ENCODE data around the gene PDE4D.
"Not testable (repeated sequence)": the region's sequence is repeated elsewhere in the genome, so short reads cannot be mapped to it uniquely, and the experiment has no call there.

Gene PDE4D

DNA sequence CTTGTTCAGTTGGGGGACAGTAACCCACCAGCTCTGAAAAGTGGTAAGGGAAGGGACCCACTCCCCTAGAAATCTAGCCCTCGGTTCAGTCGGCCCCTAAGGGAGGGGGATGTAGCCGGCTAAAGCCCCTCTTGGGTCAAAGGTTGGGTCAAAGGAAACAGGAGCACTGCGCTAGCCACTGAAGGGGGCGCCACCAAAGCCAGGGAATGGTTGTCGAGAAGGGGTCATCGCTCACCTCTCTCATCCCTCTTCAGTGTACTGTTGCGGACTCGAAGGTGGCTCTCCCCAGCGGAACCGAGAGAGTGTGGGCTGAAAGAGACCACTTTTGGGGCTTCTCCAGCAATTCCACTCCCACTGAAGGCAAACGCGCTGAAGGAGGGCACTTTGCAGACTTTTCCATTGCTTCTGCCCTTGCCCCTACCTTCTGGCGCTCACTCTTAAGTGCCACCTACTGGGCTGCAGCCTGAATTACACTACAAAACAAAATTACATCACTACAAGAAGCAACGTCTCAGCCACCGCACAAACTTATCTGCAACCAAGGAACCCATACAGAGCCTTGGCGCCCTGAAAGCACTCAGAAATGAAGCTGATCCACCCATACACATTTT is 396.9 kb downstream of the PDE4D start:
- DNase-seq: no peak

DNA sequence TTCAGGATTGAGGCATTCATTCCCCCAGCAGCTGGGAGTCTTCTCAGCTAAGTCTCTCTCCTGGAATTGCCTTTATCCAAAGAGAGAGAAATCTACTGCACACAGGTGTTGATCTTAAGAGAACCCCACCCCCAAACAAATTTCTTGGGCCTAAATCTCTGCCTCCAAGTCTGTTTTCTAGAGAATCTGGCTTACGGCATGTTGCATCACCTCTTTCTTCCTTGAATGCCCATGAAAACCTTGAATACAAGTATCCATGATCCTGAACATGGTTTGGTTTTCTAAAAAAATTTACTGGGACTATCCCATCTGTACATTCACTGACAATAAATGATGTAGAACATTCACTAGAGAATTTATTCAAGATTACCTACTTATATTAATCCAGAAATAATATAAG is 401.6 kb downstream of the PDE4D start:
- no peak for DNase-seq

- DNase-seq: no peak
Measured at GRCh38 chr5:59489551-59489950, 404.0 kb downstream of the PDE4D start.

GRCh38 chr5:59487772-59488729 is 405.5 kb downstream of the PDE4D start:
- DNase-seq: no peak

DNA sequence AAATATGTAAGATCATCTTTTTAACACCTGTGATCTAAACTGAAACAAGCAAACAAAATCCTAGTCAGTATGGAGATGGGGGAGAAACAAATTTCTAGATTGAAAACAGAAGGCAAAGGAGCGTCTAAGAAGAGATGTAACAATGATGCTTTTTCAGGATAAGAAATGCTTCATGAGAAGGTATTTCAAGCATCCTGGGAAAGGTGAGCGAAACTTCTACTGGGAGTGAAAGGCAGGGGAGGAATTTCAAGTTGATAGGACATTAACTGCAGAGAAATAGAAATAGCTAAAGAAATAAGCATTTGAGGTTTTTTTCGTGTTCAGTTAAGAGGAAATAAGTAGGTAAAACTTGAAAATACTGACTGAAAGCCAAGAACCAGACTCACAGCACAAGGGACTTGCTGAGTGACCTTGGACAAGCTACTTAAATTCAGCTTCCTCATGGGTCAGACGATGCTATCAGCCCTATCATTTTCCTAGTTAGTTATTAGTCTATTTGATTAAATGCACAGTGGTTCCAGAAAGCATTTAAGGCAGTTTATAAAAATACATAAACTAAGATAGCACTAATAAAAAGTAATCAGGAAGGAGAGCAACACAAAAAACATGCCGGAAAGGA is 406.3 kb downstream of the PDE4D start:
- no peak for DNase-seq

GRCh38 chr5:59486508-59486907 is 407.0 kb downstream of the PDE4D start:
- DNase-seq: no peak

DNA sequence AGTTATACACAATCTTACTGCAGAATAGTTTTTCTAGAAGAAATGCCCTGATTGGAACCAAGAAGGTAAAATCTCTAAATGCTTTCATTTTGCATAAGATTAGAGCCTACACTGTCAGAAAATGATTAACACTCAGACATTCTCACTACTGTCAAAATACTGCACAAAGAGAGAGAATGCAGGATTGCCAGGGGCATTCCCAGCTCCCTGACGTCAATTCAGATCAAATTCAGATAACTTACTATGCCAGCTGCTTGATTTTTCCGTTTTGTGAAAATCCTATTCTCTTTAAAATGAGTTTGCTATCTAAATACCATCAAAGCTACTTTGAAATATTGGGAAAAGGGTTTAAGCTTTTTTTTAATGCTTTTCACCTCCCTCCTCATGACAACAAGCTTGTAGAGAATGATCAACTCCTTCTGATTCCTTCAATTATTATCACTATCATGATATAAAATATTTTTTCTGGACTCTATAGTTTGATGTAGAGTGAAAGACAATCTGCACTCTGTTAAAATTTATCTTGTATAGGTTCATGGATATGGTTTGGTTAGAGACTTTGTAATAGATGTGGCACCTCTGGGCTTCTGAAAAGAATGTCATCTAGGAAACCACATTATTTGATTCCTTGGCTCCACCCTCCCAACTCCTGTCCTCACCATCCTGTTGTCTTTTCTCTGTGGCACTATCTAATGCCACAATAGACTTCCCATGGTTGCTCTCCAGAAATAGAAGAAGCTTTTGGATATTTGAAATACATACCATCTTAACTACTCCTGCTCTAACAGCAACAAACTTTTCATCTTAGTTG is 407.7 kb downstream of the PDE4D start:
- DNase-seq: no peak

GRCh38 chr5:59485107-59485506 is 408.4 kb downstream of the PDE4D start:
- no peak for DNase-seq

GRCh38 chr5:59484618-59485017 is 408.9 kb downstream of the PDE4D start:
- DNase-seq: no peak

GRCh38 chr5:59483971-59484472 is 409.5 kb downstream of the PDE4D start:
- no peak for DNase-seq

- no peak for DNase-seq
Measured at GRCh38 chr5:59479086-59479485, 414.4 kb downstream of the PDE4D start.

- DNase-seq: no peak
Measured at GRCh38 chr5:59474324-59474723, 419.2 kb downstream of the PDE4D start.

DNA sequence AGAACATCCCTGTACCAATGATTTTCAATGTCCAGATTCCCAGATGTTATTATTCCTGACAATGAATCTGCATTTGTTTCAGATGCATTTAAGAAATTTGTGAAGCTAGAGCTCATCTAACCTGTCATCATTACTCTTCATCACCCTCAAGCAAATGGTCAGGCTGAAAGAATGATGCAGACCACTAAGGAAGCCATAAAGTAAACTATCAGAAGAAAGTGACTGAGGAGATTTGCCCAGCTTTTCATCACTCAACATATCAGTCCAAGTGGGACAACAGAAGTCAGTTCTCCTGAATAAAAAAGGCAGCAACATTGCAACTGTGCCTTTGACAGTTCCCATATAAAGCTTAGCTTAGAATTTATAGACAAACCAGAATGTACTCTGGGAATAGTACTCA is 419.9 kb downstream of the PDE4D start:
- DNase-seq: no peak

DNA sequence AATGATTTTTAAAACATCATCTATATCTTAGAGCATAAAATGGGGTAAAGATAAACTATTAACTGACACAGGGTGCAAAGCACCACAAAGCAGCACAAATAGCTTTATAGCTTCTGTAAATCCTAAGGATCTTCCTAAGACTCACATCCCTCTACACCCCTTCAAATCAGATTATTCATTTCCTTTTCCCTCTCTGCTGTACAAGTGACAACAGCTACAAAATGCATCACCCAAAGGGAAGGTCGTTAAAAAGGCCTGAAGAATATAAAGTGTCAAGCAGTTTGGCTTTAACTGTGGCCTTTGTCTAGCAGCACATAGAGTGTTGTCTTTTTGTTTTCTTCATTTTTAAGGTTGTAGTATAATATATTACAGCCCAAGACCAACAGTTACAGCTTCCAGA is 422.1 kb downstream of the PDE4D start:
- no peak for DNase-seq

DNA sequence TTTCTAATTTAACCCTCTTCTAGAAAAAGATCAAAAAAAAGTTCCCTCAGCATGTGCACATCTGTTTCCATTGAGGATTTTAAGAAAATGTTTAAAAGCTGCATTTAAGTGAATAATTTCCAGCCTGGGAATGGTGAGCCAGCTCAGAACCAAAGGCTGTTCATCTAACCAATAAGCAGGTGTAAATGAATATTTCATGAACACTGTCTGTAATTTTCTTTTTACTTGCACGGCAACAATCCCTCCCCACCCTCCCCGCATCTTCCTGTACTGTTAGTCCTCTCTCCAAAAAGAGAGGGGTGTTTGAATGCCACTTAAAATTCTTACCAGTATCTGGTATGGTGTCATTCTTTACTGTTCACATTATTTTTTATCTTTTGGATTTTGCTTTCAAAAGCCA is 425.6 kb downstream of the PDE4D start:
- DNase-seq: no peak

- DNase-seq: no peak
Measured at GRCh38 chr5:59466271-59466670, 427.3 kb downstream of the PDE4D start.

DNA sequence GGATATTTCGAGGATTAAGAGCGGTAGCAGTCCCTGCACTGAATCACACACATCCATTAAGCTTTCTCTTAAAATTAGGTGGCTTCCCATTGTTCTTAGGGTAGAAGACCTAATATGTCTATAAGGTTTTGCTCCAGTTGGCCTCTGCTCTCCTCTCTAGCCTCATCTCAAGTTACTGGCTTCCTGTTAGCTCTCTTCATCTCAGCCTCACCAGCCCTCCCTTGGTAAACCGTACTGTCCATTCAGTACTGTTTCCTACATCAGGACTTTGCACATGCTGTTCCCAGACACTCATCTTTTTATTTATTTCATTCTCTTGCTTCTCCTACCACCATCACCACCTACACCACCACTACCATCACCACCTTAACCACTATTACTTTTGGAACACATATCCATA is 428.6 kb downstream of the PDE4D start:
- DNase-seq: no peak

- not testable (repeated sequence) for DNase-seq
Measured at GRCh38 chr5:59463618-59464166, 429.8 kb downstream of the PDE4D start.

DNA sequence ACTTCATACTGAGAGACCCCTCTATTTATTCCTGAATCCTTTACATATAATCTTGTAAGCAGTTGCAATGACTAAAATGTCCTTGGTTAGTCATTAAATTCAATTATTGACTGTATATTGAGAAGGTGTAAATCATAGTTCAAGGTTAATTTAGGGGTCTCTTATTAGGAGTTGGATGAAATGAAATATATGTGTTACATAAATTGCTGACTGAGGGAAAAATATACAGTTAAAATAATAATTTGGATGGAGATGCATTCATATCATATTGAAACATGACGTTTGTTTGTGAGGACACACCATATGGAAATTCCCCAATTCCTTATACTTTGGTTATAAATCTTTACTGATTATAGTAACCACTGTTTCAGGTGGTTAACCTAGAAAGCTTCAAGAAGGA is 430.6 kb downstream of the PDE4D start:
- no peak for DNase-seq

DNA sequence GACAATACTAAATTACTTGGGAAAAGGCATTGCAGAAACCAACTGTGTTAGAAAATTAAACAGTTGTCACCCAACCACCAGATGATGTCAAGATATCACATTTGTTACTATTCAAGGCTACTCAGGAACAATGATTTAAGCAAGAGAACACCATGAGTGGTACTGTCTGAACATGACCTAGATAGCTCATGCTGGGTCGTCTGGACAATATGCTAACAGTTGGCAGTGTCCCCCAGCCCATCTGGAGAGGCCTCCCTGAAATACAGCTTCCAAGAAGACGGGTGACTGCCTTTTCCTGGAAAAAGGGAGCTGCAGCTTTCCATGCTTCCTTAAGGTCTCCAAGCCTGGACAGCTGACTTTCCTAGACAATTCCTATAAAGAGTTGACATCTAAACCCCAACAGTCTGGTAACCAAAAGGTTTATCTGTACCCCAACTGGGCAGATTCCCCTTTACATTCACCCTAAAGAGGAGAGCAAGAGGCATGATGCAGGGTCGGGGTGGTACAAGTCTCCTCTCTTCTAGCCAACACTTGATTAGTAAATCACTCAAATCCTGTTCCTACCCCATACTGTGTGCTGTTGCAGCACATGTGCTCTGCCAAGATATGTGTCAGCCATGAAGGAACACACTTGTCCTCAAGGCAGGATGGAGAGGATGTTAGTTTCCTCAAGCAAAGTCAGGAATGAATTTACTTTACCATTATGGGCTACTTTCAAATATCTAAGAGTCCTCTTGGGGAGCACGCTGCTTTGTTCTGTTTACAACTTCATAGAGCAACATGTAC is 433.0 kb downstream of the PDE4D start:
- DNase-seq: no peak

- no peak for DNase-seq
Measured at GRCh38 chr5:59458966-59459729, 434.4 kb downstream of the PDE4D start.

Data from DMS79 (cell line).